ENCODE data around the gene STMN3. TPM values are rescaled to one million over a fixed set of nuclear protein-coding genes. Genes with fewer than 3 reads are reported as not detected.
A peak's percentile ranks its signal among the peaks of the same experiment; 100 is the strongest.

Gene STMN3
- 1 to 10 TPM in 1 of 2 donors, under 1 TPM in 1; 0.88 to 3.2 TPM for total RNA-seq

GRCh38 chr20:63653041-63653973 is at the start of gene STMN3:
TSS of gene STMN3 (minus strand) at chr20:63653424. CDS start at chr20:63653345, 79 bp downstream.
- peaks cover 13 to 15% of the 10 kb centered on the region in 2 donors for H3K4me1 Mint-ChIP-seq (ENCODE audit: low read depth in 2 of 2)
- peak; percentile 73 to 83 for ATAC-seq
- no peak within 1 kb of the TSS for H3K27ac Mint-ChIP-seq

GRCh38 chr20:63702036-63702665 is 48.9 kb upstream of the STMN3 start:
- Mint-ChIP-seq H3K27ac (no peak overlapping the region), H3K4me1 (ENCODE audit: low read depth in 2 of 2) (peaks cover 12 to 17% of the 10 kb centered on the region in 2 donors), H3K36me3 (no peaks in the 10 kb centered on the region), H3K9me3 (no peaks in the 10 kb centered on the region), H3K27me3 (no peaks in the 10 kb centered on the region), H3K4me3 (no peak overlapping the region)
- no peak for ATAC-seq
- no peak for DNase-seq (ENCODE audit: low spot score)

More at GRCh38 chr20:63653041-63653973, at the start of gene STMN3:
- Mint-ChIP-seq H3K36me3 (no peaks in the 10 kb centered on the region), H3K27me3 (peaks cover 6 to 7% of the 10 kb centered on the region in 2 donors), H3K4me3 (peak within 1 kb of the TSS; percentile 80), H3K9me3 (no peaks in the 10 kb centered on the region)
- DNase-seq (ENCODE audit: low spot score), result peak; percentile 81

- DNase-seq (ENCODE audit: low spot score) (no peak), ATAC-seq (no peak)
- Mint-ChIP-seq H3K4me1 (ENCODE audit: low read depth in 2 of 2) (peaks cover 8 to 13% of the 10 kb centered on the region in 2 donors), H3K27ac (no peak overlapping the region), H3K4me3 (no peak overlapping the region), H3K9me3 (no peaks in the 10 kb centered on the region), H3K36me3 (no peaks in the 10 kb centered on the region), H3K27me3 (no peaks in the 10 kb centered on the region)
Measured at GRCh38 chr20:63701329-63702035, 48.3 kb upstream of the STMN3 start.

- no peak overlapping the region for H3K4me3 Mint-ChIP-seq
- peaks cover 5 to 11% of the 10 kb centered on the region in 2 donors for H3K4me1 Mint-ChIP-seq (ENCODE audit: low read depth in 2 of 2)
- no peak overlapping the region for H3K27ac Mint-ChIP-seq
- ATAC-seq, result no peak
- DNase-seq (ENCODE audit: low spot score), result no peak
- no peaks in the 10 kb centered on the region for H3K27me3 Mint-ChIP-seq
- no peaks in the 10 kb centered on the region for H3K36me3 Mint-ChIP-seq
- H3K9me3 Mint-ChIP-seq, result no peaks in the 10 kb centered on the region
Measured at GRCh38 chr20:63701051-63701328, 47.8 kb upstream of the STMN3 start.

GRCh38 chr20:63700199-63701050 is 47.2 kb upstream of the STMN3 start:
- Mint-ChIP-seq H3K27ac (no peak overlapping the region), H3K27me3 (no peaks in the 10 kb centered on the region), H3K36me3 (no peaks in the 10 kb centered on the region), H3K4me1 (ENCODE audit: low read depth in 2 of 2) (peaks cover 5 to 11% of the 10 kb centered on the region in 2 donors), H3K9me3 (no peaks in the 10 kb centered on the region), H3K4me3 (no peak overlapping the region)
- no peak for ATAC-seq
- no peak for DNase-seq (ENCODE audit: low spot score)

GRCh38 chr20:63699466-63700198 is 46.4 kb upstream of the STMN3 start:
- Mint-ChIP-seq H3K27ac (no peak overlapping the region), H3K27me3 (no peaks in the 10 kb centered on the region), H3K4me1 (ENCODE audit: low read depth in 2 of 2) (peaks cover 0 to 8% of the 10 kb centered on the region in 2 donors), H3K9me3 (no peaks in the 10 kb centered on the region), H3K36me3 (no peaks in the 10 kb centered on the region), H3K4me3 (no peak overlapping the region)
- peak in 1 of 2 donors; percentile 2 for ATAC-seq
- no peak for DNase-seq (ENCODE audit: low spot score)

- Mint-ChIP-seq H3K36me3 (no peaks in the 10 kb centered on the region), H3K9me3 (no peaks in the 10 kb centered on the region), H3K4me3 (no peak overlapping the region), H3K27ac (no peak overlapping the region), H3K4me1 (ENCODE audit: low read depth in 2 of 2) (peaks cover 0 to 8% of the 10 kb centered on the region in 2 donors), H3K27me3 (no peaks in the 10 kb centered on the region)
- DNase-seq (ENCODE audit: low spot score), result no peak
- peak in 1 of 2 donors; percentile 47 for ATAC-seq
Measured at GRCh38 chr20:63698739-63699465, 45.7 kb upstream of the STMN3 start.

GRCh38 chr20:63697868-63698545 is 44.8 kb upstream of the STMN3 start:
- H3K36me3 Mint-ChIP-seq, result no peaks in the 10 kb centered on the region
- no peak overlapping the region for H3K27ac Mint-ChIP-seq
- peaks cover 0 to 8% of the 10 kb centered on the region in 2 donors for H3K4me1 Mint-ChIP-seq (ENCODE audit: low read depth in 2 of 2)
- DNase-seq (ENCODE audit: low spot score) (no peak), ATAC-seq (no peak)
- no peak overlapping the region for H3K4me3 Mint-ChIP-seq
- no peaks in the 10 kb centered on the region for H3K27me3 Mint-ChIP-seq
- no peaks in the 10 kb centered on the region for H3K9me3 Mint-ChIP-seq

- Mint-ChIP-seq H3K27me3 (no peaks in the 10 kb centered on the region), H3K36me3 (no peaks in the 10 kb centered on the region), H3K4me1 (ENCODE audit: low read depth in 2 of 2) (peaks cover 0 to 7% of the 10 kb centered on the region in 2 donors), H3K9me3 (no peaks in the 10 kb centered on the region), H3K27ac (no peak overlapping the region), H3K4me3 (no peak overlapping the region)
- DNase-seq (ENCODE audit: low spot score) (no peak), ATAC-seq (no peak)
Measured at GRCh38 chr20:63697357-63697867, 44.2 kb upstream of the STMN3 start.

GRCh38 chr20:63696628-63697356 is 43.6 kb upstream of the STMN3 start, which contains the start of gene TNFRSF6B:
TSS of gene TNFRSF6B (plus strand) at chr20:63696652. CDS start at chr20:63696768, 116 bp downstream.
- DNase-seq (ENCODE audit: low spot score) (no peak), ATAC-seq (peak; percentile 2 to 8)
- Mint-ChIP-seq H3K4me3 (no peak within 1 kb of the TSS), H3K27ac (no peak within 1 kb of the TSS), H3K4me1 (ENCODE audit: low read depth in 2 of 2) (peaks cover 0 to 2% of the 10 kb centered on the region in 2 donors), H3K9me3 (no peaks in the 10 kb centered on the region), H3K27me3 (no peaks in the 10 kb centered on the region), H3K36me3 (no peaks in the 10 kb centered on the region)

GRCh38 chr20:63696306-63696627 is 43.0 kb upstream of the STMN3 start:
- no peak overlapping the region for H3K4me3 Mint-ChIP-seq
- H3K27ac Mint-ChIP-seq, result no peak overlapping the region
- no peak for DNase-seq (ENCODE audit: low spot score)
- no peaks in the 10 kb centered on the region for H3K36me3 Mint-ChIP-seq
- no peaks in the 10 kb centered on the region for H3K27me3 Mint-ChIP-seq
- H3K9me3 Mint-ChIP-seq, result no peaks in the 10 kb centered on the region
- peak; percentile 17 to 55 for ATAC-seq
- peaks cover 0 to 2% of the 10 kb centered on the region in 2 donors for H3K4me1 Mint-ChIP-seq (ENCODE audit: low read depth in 2 of 2)

Measured in natural killer cell treated with Interleukin-12 subunit alpha and Interleukin-12 subunit beta and Interleukin-15 and Interleukin-18, amount 100 ng/mL, for 72 hours (primary cell).